Thymus (tissue), 14 donors: ENCODE data around the gene PDE4B. TPM values are rescaled to one million over a fixed set of nuclear protein-coding genes. Genes with fewer than 3 reads are reported as not detected.
A peak's percentile ranks its signal among the peaks of the same experiment; 100 is the strongest.

Experiments
- DNase-seq, 9 donors: peaks; one replicate each; pipeline ENCODE4 v3.0.0-alpha.2; 2013; ENCODE audit warnings: low spot score in 9 of 9, low read depth in 6 of 9, missing footprints in 1 of 9
- H3K27ac ChIP-seq, 2 donors: one replicate each; pipeline ENCODE4 v1.5.1; 2013; ENCODE audit warnings: control low read depth in 1 of 2, low read depth in 1 of 2, low read length in 1 of 2, mild to moderate bottlenecking in 1 of 2, moderate library complexity in 1 of 2
- H3K27me3 ChIP-seq, 2 donors: one replicate each; pipeline ENCODE4 v1.5.1; 2013; ENCODE audit warnings: low read length in 1 of 2; ENCODE audit not compliant: control insufficient read depth in 2 of 2, insufficient read depth in 1 of 2
- H3K36me3 ChIP-seq, 2 donors: one replicate each; pipeline ENCODE4 v1.5.1; 2013; ENCODE audit warnings: low read length in 1 of 2, mild to moderate bottlenecking in 1 of 2, moderate library complexity in 1 of 2; ENCODE audit not compliant: control insufficient read depth in 2 of 2, insufficient read depth in 2 of 2
- H3K4me1 ChIP-seq, 2 donors: one replicate each; pipeline ENCODE4 v1.5.1; 2013; ENCODE audit warnings: low read length in 2 of 2; ENCODE audit not compliant: control insufficient read depth in 2 of 2, insufficient read depth in 2 of 2
- H3K4me3 ChIP-seq, 2 donors: one replicate each; pipeline ENCODE4 v1.5.1; 2013; ENCODE audit warnings: low read length in 2 of 2, control low read depth in 1 of 2, mild to moderate bottlenecking in 1 of 2
- H3K9me3 ChIP-seq, 2 donors: one replicate each; pipeline ENCODE4 v1.5.1; 2013; ENCODE audit warnings: low read length in 1 of 2, mild to moderate bottlenecking in 1 of 2; ENCODE audit not compliant: control insufficient read depth in 2 of 2, insufficient read depth in 1 of 2
- WGBS: extraction: QIAGEN DNeasy Blood & Tissue Kit; methylation state at CpG from one replicate; pipeline ENCODE4 v1.1.7; 2013; 5-methylcytosine and 5-hydroxymethylcytosine counted together
- long read RNA-seq, 10 donors: transcript quantifications; one replicate each; lab custom pipeline, GENCODE V29; 2026
- polyA plus RNA-seq: library from polyadenylated mRNA; stranded (reverse); fragments of 200-250 nt; gene quantifications from one replicate; pipeline ENCODE4 v1.2.3, GENCODE V29; 2013
- total RNA-seq: library from RNA; stranded (reverse); fragments of 120-200 nt; gene quantifications from one replicate; pipeline ENCODE4 v1.2.4, GENCODE V29; 2013
- donor health status: healthy.

The PDE4B gene
- 9.9 TPM for total RNA-seq
- 10.9 TPM for polyA plus RNA-seq
- long read RNA-seq, donor 1, result 0 reads
- long read RNA-seq, donor 2, partial matches to known transcripts, result 0 of 2 reads
- long read RNA-seq, donor 2, other reads (novel, unspliced or antisense), result 0 of 2 reads
- long read RNA-seq, donor 3, result 0 reads
- long read RNA-seq, donor 4, partial matches to known transcripts, result 0 of 1 reads
- long read RNA-seq, donor 4, other reads (novel, unspliced or antisense), result 0 of 1 reads
- long read RNA-seq, donor 5, partial matches to known transcripts, result 14 of 15 reads
- long read RNA-seq, donor 5, other reads (novel, unspliced or antisense), result 0 of 15 reads
- long read RNA-seq, donor 6, partial matches to known transcripts, result 0 of 3 reads
- long read RNA-seq, donor 6, other reads (novel, unspliced or antisense), result 0 of 3 reads
- long read RNA-seq, donor 7, partial matches to known transcripts, result 0 of 2 reads
- long read RNA-seq, donor 7, other reads (novel, unspliced or antisense), result 0 of 2 reads
- long read RNA-seq, donor 8, result 0 reads
- long read RNA-seq, donor 9, partial matches to known transcripts, result 0 of 1 reads
- long read RNA-seq, donor 9, other reads (novel, unspliced or antisense), result 0 of 1 reads
- long read RNA-seq, donor 10, partial matches to known transcripts, result 0 of 1 reads
- long read RNA-seq, donor 10, other reads (novel, unspliced or antisense), result 0 of 1 reads

DNA sequence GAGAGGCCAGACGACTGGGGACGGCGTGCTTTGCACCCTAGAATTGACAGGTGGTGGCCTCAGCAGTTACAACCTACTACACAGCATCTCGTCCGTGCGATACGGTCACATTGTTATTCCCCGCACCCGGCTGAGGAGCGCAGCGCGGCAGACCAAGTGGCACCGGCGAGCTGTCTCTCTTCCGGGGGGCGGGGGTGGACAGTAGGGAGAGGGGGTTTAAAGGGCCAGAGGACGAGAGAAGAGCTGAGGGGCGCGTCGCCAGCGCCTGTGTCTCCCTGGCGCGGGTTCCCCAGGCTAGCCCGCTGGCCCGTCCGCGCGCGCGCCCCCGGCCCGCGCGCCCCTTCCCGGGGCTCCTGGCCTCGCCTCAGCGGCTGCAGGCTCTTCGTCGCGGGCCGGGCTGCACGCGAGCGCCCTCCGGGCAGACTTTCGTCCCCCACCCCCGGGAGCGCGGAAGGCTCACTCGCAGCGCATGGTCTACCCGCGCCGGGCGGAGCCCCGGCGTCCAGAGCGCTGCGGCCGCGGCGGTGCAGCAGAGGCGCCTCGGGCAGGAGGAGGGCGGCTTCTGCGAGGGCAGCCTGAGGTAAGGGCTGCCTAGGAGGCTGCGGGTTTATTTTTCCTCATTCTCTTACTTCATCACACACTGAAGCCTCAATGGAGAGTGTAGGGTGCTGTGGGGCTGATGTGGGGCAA is at the start of gene PDE4B:
Gene PDE4B (plus strand): TSS at position 227 of the 690 bp plus-strand sequence.
- Histone ChIP-seq H3K4me1 (peaks cover 0 to 3% of the 10 kb centered on the region in 2 donors), H3K27ac (no peak within 1 kb of the TSS), H3K27me3 (peaks cover 27 to 40% of the 10 kb centered on the region in 2 donors), H3K36me3 (no peaks in the 10 kb centered on the region), H3K9me3 (peaks cover 0 to 3% of the 10 kb centered on the region in 2 donors), H3K4me3 (peak within 1 kb of the TSS in 1 of 2 donors; percentile 12)
- WGBS, result 3% methylated on average over 67 of the region's 67 CpGs
- DNase-seq, result no peak

DNA sequence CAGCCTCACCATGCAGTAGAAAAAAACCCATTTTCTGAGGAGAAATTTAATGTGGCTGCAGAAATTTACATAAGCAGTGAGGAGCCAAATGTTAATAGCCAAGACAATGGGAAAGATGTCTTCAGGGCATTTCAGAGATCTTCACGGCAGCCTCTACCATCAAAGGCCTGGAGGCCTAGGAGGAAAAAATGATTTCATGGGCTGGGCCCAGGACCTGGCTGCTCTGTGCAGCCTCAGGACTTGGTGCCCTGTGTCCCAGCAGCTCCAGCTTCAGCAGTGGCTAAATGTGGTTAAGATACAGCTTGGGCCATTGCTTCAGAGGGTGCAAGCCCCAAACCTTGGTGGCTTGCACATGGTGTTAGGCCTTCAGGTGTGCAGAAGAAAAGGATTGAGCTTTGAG is 48.0 kb upstream of the PDE4B start:
- no peaks in the 10 kb centered on the region for H3K4me1 ChIP-seq
- H3K27ac ChIP-seq, result no peak overlapping the region
- DNase-seq, result no peak
- H3K4me3 ChIP-seq, result no peak overlapping the region
- H3K27me3 ChIP-seq, result no peaks in the 10 kb centered on the region
- H3K9me3 ChIP-seq, result peaks cover 0 to 21% of the 10 kb centered on the region in 2 donors
- 100% methylated on average over 1 of the region's 1 CpG for WGBS
- no peaks in the 10 kb centered on the region for H3K36me3 ChIP-seq

GRCh38 chr1:65751961-65752360 is 40.7 kb upstream of the PDE4B start:
- WGBS, result 86% methylated on average over 3 of the region's 3 CpGs
- H3K4me1 ChIP-seq, result no peaks in the 10 kb centered on the region
- H3K4me3 ChIP-seq, result no peak overlapping the region
- no peak for DNase-seq
- no peaks in the 10 kb centered on the region for H3K9me3 ChIP-seq
- no peaks in the 10 kb centered on the region for H3K27me3 ChIP-seq
- H3K27ac ChIP-seq, result no peak overlapping the region
- no peaks in the 10 kb centered on the region for H3K36me3 ChIP-seq

DNA sequence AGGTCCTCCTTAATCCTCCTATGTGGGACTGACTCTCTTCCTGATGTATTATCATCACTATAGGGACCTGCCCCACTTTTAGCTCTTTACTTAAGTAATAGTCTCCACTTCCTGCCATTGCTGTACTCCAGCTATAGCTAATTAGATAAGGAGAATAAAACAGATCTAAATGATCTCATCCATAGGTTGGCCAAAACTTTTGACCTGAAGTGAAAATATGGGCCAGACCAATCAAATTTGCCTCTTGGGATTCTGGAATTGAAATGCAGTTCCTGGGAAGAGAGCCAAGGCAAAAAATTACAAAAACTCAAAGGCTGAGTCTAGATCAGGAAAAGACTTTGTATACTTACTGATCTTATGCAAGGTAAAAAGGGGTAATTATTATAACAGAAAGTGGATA is 36.1 kb upstream of the PDE4B start:
- Histone ChIP-seq H3K4me1 (peaks cover 0 to 3% of the 10 kb centered on the region in 2 donors), H3K27ac (no peak overlapping the region), H3K27me3 (no peaks in the 10 kb centered on the region), H3K9me3 (no peaks in the 10 kb centered on the region), H3K4me3 (no peak overlapping the region), H3K36me3 (no peaks in the 10 kb centered on the region)
- DNase-seq, result no peak

GRCh38 chr1:65757531-65757930 is 35.2 kb upstream of the PDE4B start:
- 97% methylated on average over 1 of the region's 1 CpG for WGBS
- H3K9me3 ChIP-seq, result no peaks in the 10 kb centered on the region
- no peak for DNase-seq
- H3K27ac ChIP-seq, result no peak overlapping the region
- no peak overlapping the region for H3K4me3 ChIP-seq
- H3K36me3 ChIP-seq, result no peaks in the 10 kb centered on the region
- peaks cover 0 to 3% of the 10 kb centered on the region in 2 donors for H3K4me1 ChIP-seq
- H3K27me3 ChIP-seq, result no peaks in the 10 kb centered on the region

- no peak overlapping the region for H3K27ac ChIP-seq
- H3K9me3 ChIP-seq, result no peaks in the 10 kb centered on the region
- H3K4me1 ChIP-seq, result peaks cover 0 to 3% of the 10 kb centered on the region in 2 donors
- no peak for DNase-seq
- no peaks in the 10 kb centered on the region for H3K36me3 ChIP-seq
- H3K4me3 ChIP-seq, result no peak overlapping the region
- H3K27me3 ChIP-seq, result no peaks in the 10 kb centered on the region
Observed at GRCh38 chr1:65758128-65758527, 34.6 kb upstream of the PDE4B start.

GRCh38 chr1:65759516-65759915 is 33.2 kb upstream of the PDE4B start:
- Histone ChIP-seq H3K4me3 (no peak overlapping the region), H3K36me3 (no peaks in the 10 kb centered on the region), H3K27ac (no peak overlapping the region), H3K27me3 (no peaks in the 10 kb centered on the region), H3K4me1 (peaks cover 0 to 3% of the 10 kb centered on the region in 2 donors), H3K9me3 (no peaks in the 10 kb centered on the region)
- DNase-seq, result peak in 7 of 9 donors; percentile 2 to 76 (median 14)
- WGBS, result 71% methylated on average over 1 of the region's 1 CpG

DNA sequence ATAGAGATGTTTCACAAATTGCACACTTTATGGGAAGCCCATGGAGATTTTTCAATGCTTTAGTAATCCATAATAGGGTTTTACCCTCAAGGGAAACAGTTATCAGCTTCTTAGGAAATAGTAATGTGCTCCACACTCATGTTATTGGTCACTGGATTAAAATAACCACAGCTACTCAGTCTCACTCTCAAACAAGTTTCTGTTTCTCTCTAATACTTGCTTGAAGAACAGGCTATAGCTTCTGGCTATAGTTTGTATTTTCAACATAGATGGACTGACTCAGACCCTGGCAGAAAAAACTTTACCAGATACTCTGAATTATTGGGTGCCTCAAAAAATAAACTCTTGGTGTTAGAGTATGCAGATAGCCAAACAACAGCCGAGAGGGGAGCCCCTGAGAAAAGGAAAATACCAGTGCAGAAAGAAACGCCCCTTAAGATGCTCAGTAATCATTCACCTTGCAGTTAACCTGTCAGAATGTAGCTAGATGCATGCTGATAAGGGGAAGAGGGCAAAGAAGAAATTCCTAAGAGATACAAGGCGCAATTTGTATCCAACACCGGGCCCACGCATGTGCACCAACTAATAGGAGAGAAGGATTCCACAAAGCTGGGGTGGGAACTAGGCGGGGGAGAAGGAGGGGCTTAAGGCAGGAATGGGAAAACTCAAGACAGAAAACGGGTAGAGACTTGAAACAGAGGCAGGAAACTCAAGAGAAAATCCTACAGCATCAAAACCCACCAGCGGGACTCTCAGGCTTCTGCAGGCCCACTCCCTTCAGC is 30.4 kb upstream of the PDE4B start:
- no peak overlapping the region for H3K27ac ChIP-seq
- H3K4me1 ChIP-seq, result peaks cover 0 to 3% of the 10 kb centered on the region in 2 donors
- 92% methylated on average over 8 of the region's 8 CpGs for WGBS
- no peaks in the 10 kb centered on the region for H3K27me3 ChIP-seq
- DNase-seq, result no peak
- no peaks in the 10 kb centered on the region for H3K36me3 ChIP-seq
- no peak overlapping the region for H3K4me3 ChIP-seq
- no peaks in the 10 kb centered on the region for H3K9me3 ChIP-seq
